WTC11 (cell line): ENCODE data around the gene NQO2. TPM values are rescaled to one million over a fixed set of nuclear protein-coding genes. Genes with fewer than 3 reads are reported as not detected.

ENCODE experiments used
- ATAC-seq: fragments of 200-7000 bp; cut with Tn5 transposase; 2 replicates; pipeline ENCODE4 v1.10.0; 2021; ENCODE audit warnings: mild to moderate bottlenecking, moderate library complexity
- CTCF ChIA-PET: fragments of 300-600 bp; sonication (Branson Sonifier 250); formaldehyde crosslinking; loops from one replicate; lab custom pipeline; 2021; ENCODE audit warnings: antibody characterized with exemption; lab: Charles Lee
- POLR2A ChIA-PET: fragments of 350-600 bp; sonication (Branson Sonifier 250); formaldehyde crosslinking; loops from one replicate; lab custom pipeline; 2021; ENCODE audit warnings: antibody characterized with exemption; lab: Charles Lee
- DNase-seq: peaks from one replicate; pipeline ENCODE4 v3.0.0; 2021; ENCODE audit warnings: low spot score
- H3K27ac Mint-ChIP-seq: 2 replicates; pipeline ENCODE4 v1.8.0; 2021; ENCODE audit warnings: mixed read lengths
- H3K27me3 Mint-ChIP-seq: 2 replicates; pipeline ENCODE4 v1.8.0; 2021; ENCODE audit warnings: low read depth, mild to moderate bottlenecking, moderate library complexity, mixed read lengths
- H3K36me3 Mint-ChIP-seq: 2 replicates; pipeline ENCODE4 v1.8.0; 2021; ENCODE audit warnings: mixed read lengths
- H3K4me1 Mint-ChIP-seq: 2 replicates; pipeline ENCODE4 v1.8.0; 2022; ENCODE audit warnings: mixed read lengths
- H3K4me3 Mint-ChIP-seq: 2 replicates; pipeline ENCODE4 v1.8.0; 2021; ENCODE audit warnings: mild to moderate bottlenecking, moderate library complexity, mixed read lengths
- H3K9me3 Mint-ChIP-seq: 2 replicates; pipeline ENCODE4 v1.8.0; 2021; ENCODE audit warnings: mixed read lengths
- CBFB ChIP-seq: sonication (generic); formaldehyde crosslinking; IDR thresholded peaks from 2 replicates; pipeline ENCODE4 v1.8.1; 2022; ENCODE audit warnings: mild to moderate bottlenecking, low read depth, missing genetic modification reagents
- CREM ChIP-seq: sonication (generic); formaldehyde crosslinking; IDR thresholded peaks from 2 replicates; pipeline ENCODE4 v1.8.1; 2022; ENCODE audit warnings: mild to moderate bottlenecking, missing genetic modification reagents, moderate library complexity
- E2F1 ChIP-seq: sonication (generic); formaldehyde crosslinking; IDR thresholded peaks from 2 replicates; pipeline ENCODE4 v1.8.0; 2022; ENCODE audit warnings: mild to moderate bottlenecking, missing genetic modification reagents
- GABPB1 ChIP-seq: sonication (generic); formaldehyde crosslinking; IDR thresholded peaks from 2 replicates; pipeline ENCODE4 v1.8.1; 2023; ENCODE audit warnings: mild to moderate bottlenecking, missing genetic modification reagents
- MLX ChIP-seq: sonication (generic); formaldehyde crosslinking; IDR thresholded peaks from 2 replicates; pipeline ENCODE4 v1.8.1; 2023; ENCODE audit warnings: mild to moderate bottlenecking, missing genetic modification reagents, moderate library complexity
- MYBL2 ChIP-seq: sonication (generic); formaldehyde crosslinking; IDR thresholded peaks from 2 replicates; pipeline ENCODE4 v1.8.1; 2023; ENCODE audit warnings: mild to moderate bottlenecking, moderate library complexity, missing genetic modification reagents
- NFATC4 ChIP-seq: fragments of 250-450 bp; sonication (Bioruptor Pico); IDR thresholded peaks from 2 replicates; pipeline ENCODE4 v1.9.0; 2021; ENCODE audit warnings: mild to moderate bottlenecking
- NR2C2 ChIP-seq: sonication (generic); formaldehyde crosslinking; IDR thresholded peaks from 2 replicates; pipeline ENCODE4 v1.8.0; 2022; ENCODE audit warnings: mild to moderate bottlenecking, missing genetic modification reagents
- NR3C1 ChIP-seq: sonication (generic); formaldehyde crosslinking; conservative IDR thresholded peaks from 2 replicates; pipeline ENCODE4 v1.8.1; 2023; ENCODE audit warnings: low read depth, mild to moderate bottlenecking, missing genetic modification reagents
- TCF7 ChIP-seq: sonication (generic); formaldehyde crosslinking; IDR thresholded peaks from 2 replicates; pipeline ENCODE4 v1.8.0; 2022; ENCODE audit warnings: mild to moderate bottlenecking, low read depth, missing genetic modification reagents, moderate library complexity
- TEAD1 ChIP-seq: sonication (generic); formaldehyde crosslinking; IDR thresholded peaks from 2 replicates; pipeline ENCODE4 v1.8.0; 2022; ENCODE audit warnings: mild to moderate bottlenecking, missing genetic modification reagents
- ZNF423 ChIP-seq: fragments of 250-450 bp; sonication (Bioruptor Pico); IDR thresholded peaks from 2 replicates; pipeline ENCODE4 v2.1.2; 2022; ENCODE audit warnings: mild to moderate bottlenecking, moderate library complexity
- total RNA-seq: library from RNA; stranded (reverse); gene quantifications from 3 replicates; pipeline ENCODE4 v1.2.3, GENCODE V29; 2021
- TF ChIP-seq, protein P1 (sequence below): sonication (generic); formaldehyde crosslinking; IDR thresholded peaks from 2 replicates; pipeline ENCODE4 v1.8.1; 2023; ENCODE audit warnings: mild to moderate bottlenecking, missing genetic modification reagents
- TF ChIP-seq, protein P2 (sequence below): sonication (generic); formaldehyde crosslinking; IDR thresholded peaks from 2 replicates; pipeline ENCODE4 v1.8.1; 2022; ENCODE audit warnings: mild to moderate bottlenecking, moderate library complexity, missing genetic modification reagents
- TF ChIP-seq, protein P3 (sequence below): fragments of 250-450 bp; sonication (Bioruptor Pico); IDR thresholded peaks from 2 replicates; pipeline ENCODE4 v1.9.0; 2021; ENCODE audit warnings: mild to moderate bottlenecking
- TF ChIP-seq, protein P4 (sequence below): sonication (generic); formaldehyde crosslinking; IDR thresholded peaks from 2 replicates; pipeline ENCODE4 v1.8.0; 2023; ENCODE audit warnings: missing genetic modification reagents, mild to moderate bottlenecking, borderline replicate concordance
- TF ChIP-seq, protein P5 (sequence below): sonication (generic); formaldehyde crosslinking; conservative IDR thresholded peaks from 2 replicates; pipeline ENCODE4 v1.8.1; 2023; ENCODE audit warnings: mild to moderate bottlenecking, low read depth, missing genetic modification reagents, moderate library complexity

The NQO2 gene
- total RNA-seq, 1 experiment from 2014 or later, result 119 TPM

GRCh38 chr6:2966347-2966746, 33.3 kb upstream of the NQO2 start:
- no peak overlapping the region for H3K27ac Mint-ChIP-seq
- H3K4me3 Mint-ChIP-seq, result no peak overlapping the region
- ATAC-seq (no peak; the same call in 1 of the 2 replicates), DNase-seq (peak; percentile 30)
- peaks cover 38% of the 10 kb centered on the region for H3K4me1 Mint-ChIP-seq
- TF ChIP-seq ZNF423 (CRISPR knock-in tag), result peak; percentile 80
- TF ChIP-seq TEAD1 (CRISPR knock-in tag), result no peak
- POLR2A ChIA-PET, result no interaction called here
- no peaks in the 10 kb centered on the region for H3K36me3 Mint-ChIP-seq
- H3K27me3 Mint-ChIP-seq, result no peaks in the 10 kb centered on the region; the same call in 1 of the 2 replicates
- CTCF ChIA-PET, result interaction anchor here (1.0 to 2.2 kb wide), 2 partner anchors 14 to 35 kb away, joined by 3 to 24 read pairs; no protein-coding TSS in a partner anchor
- no peaks in the 10 kb centered on the region for H3K9me3 Mint-ChIP-seq

- ATAC-seq, result no peak
- no peak for TF ChIP-seq E2F1 (CRISPR knock-in tag)
- ChIA-PET CTCF (interaction anchor here (1.2 kb wide), 1 partner anchor 16 kb away, joined by 4 read pairs; no protein-coding TSS in a partner anchor), POLR2A (no interaction called here)
- Mint-ChIP-seq H3K27ac (0 out of 2 replicates have a peak overlapping the region, but pooled peaks have one; percentile 43), H3K9me3 (peaks cover 6% of the 10 kb centered on the region), H3K4me1 (peaks cover 31% of the 10 kb centered on the region), H3K27me3 (peaks cover 13% of the 10 kb centered on the region), H3K4me3 (no peak overlapping the region), H3K36me3 (no peaks in the 10 kb centered on the region)
- no peak for DNase-seq
These were observed 31.8 kb upstream of the NQO2 start for GRCh38 chr6:2967936-2968335.

GRCh38 chr6:2968600-2969135, 31.0 kb upstream of the NQO2 start:
- Mint-ChIP-seq H3K36me3 (no peaks in the 10 kb centered on the region), H3K27ac (peak overlapping the region; percentile 58; the same call in 1 of the 2 replicates), H3K4me1 (peaks cover 27% of the 10 kb centered on the region), H3K4me3 (no peak overlapping the region), H3K27me3 (peaks cover 15% of the 10 kb centered on the region), H3K9me3 (peaks cover 6% of the 10 kb centered on the region)
- ChIA-PET CTCF (interaction anchor here (1.0 to 1.2 kb wide), 2 partner anchors 16 to 37 kb away, joined by 3 to 4 read pairs; no protein-coding TSS in a partner anchor), POLR2A (no interaction called here)
- ATAC-seq (no peak), DNase-seq (no peak)
- no peak for TF ChIP-seq NR3C1
- TF ChIP-seq, protein P1, sequence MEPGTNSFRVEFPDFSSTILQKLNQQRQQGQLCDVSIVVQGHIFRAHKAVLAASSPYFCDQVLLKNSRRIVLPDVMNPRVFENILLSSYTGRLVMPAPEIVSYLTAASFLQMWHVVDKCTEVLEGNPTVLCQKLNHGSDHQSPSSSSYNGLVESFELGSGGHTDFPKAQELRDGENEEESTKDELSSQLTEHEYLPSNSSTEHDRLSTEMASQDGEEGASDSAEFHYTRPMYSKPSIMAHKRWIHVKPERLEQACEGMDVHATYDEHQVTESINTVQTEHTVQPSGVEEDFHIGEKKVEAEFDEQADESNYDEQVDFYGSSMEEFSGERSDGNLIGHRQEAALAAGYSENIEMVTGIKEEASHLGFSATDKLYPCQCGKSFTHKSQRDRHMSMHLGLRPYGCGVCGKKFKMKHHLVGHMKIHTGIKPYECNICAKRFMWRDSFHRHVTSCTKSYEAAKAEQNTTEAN (CRISPR knock-in tag), result no peak
- no peak for TF ChIP-seq GABPB1 (CRISPR knock-in tag)
- TF ChIP-seq, protein P2, sequence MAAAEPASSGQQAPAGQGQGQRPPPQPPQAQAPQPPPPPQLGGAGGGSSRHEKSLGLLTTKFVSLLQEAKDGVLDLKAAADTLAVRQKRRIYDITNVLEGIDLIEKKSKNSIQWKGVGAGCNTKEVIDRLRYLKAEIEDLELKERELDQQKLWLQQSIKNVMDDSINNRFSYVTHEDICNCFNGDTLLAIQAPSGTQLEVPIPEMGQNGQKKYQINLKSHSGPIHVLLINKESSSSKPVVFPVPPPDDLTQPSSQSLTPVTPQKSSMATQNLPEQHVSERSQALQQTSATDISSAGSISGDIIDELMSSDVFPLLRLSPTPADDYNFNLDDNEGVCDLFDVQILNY (CRISPR knock-in tag), result no peak
- TF ChIP-seq, protein P3, sequence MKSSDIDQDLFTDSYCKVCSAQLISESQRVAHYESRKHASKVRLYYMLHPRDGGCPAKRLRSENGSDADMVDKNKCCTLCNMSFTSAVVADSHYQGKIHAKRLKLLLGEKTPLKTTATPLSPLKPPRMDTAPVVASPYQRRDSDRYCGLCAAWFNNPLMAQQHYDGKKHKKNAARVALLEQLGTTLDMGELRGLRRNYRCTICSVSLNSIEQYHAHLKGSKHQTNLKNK (CRISPR knock-in tag), result no peak
- no peak for TF ChIP-seq CREM
- TF ChIP-seq MLX (CRISPR knock-in tag), result no peak
- TF ChIP-seq MYBL2 (CRISPR knock-in tag), result no peak
- no peak for TF ChIP-seq E2F1 (CRISPR knock-in tag)
- TF ChIP-seq CBFB, result no peak
- TF ChIP-seq, protein P4, sequence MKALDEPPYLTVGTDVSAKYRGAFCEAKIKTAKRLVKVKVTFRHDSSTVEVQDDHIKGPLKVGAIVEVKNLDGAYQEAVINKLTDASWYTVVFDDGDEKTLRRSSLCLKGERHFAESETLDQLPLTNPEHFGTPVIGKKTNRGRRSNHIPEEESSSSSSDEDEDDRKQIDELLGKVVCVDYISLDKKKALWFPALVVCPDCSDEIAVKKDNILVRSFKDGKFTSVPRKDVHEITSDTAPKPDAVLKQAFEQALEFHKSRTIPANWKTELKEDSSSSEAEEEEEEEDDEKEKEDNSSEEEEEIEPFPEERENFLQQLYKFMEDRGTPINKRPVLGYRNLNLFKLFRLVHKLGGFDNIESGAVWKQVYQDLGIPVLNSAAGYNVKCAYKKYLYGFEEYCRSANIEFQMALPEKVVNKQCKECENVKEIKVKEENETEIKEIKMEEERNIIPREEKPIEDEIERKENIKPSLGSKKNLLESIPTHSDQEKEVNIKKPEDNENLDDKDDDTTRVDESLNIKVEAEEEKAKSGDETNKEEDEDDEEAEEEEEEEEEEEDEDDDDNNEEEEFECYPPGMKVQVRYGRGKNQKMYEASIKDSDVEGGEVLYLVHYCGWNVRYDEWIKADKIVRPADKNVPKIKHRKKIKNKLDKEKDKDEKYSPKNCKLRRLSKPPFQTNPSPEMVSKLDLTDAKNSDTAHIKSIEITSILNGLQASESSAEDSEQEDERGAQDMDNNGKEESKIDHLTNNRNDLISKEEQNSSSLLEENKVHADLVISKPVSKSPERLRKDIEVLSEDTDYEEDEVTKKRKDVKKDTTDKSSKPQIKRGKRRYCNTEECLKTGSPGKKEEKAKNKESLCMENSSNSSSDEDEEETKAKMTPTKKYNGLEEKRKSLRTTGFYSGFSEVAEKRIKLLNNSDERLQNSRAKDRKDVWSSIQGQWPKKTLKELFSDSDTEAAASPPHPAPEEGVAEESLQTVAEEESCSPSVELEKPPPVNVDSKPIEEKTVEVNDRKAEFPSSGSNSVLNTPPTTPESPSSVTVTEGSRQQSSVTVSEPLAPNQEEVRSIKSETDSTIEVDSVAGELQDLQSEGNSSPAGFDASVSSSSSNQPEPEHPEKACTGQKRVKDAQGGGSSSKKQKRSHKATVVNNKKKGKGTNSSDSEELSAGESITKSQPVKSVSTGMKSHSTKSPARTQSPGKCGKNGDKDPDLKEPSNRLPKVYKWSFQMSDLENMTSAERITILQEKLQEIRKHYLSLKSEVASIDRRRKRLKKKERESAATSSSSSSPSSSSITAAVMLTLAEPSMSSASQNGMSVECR (CRISPR knock-in tag), result no peak
- TF ChIP-seq, protein P5, sequence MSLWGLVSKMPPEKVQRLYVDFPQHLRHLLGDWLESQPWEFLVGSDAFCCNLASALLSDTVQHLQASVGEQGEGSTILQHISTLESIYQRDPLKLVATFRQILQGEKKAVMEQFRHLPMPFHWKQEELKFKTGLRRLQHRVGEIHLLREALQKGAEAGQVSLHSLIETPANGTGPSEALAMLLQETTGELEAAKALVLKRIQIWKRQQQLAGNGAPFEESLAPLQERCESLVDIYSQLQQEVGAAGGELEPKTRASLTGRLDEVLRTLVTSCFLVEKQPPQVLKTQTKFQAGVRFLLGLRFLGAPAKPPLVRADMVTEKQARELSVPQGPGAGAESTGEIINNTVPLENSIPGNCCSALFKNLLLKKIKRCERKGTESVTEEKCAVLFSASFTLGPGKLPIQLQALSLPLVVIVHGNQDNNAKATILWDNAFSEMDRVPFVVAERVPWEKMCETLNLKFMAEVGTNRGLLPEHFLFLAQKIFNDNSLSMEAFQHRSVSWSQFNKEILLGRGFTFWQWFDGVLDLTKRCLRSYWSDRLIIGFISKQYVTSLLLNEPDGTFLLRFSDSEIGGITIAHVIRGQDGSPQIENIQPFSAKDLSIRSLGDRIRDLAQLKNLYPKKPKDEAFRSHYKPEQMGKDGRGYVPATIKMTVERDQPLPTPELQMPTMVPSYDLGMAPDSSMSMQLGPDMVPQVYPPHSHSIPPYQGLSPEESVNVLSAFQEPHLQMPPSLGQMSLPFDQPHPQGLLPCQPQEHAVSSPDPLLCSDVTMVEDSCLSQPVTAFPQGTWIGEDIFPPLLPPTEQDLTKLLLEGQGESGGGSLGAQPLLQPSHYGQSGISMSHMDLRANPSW (CRISPR knock-in tag), result no peak
- no peak for TF ChIP-seq NFATC4 (CRISPR knock-in tag)
- TF ChIP-seq NR2C2 (CRISPR knock-in tag), result no peak
- no peak for TF ChIP-seq TCF7
